Osteocyte (in vitro differentiated cells): ENCODE results near the gene NELFB. TPM values are rescaled to one million over a fixed set of nuclear protein-coding genes. Genes with fewer than 3 reads are reported as not detected.

Experiments used
- DNase-seq: peaks from one replicate; pipeline ENCODE4 v3.0.0; 2021; ENCODE audit warnings: mixed read lengths; ENCODE audit not compliant: unreplicated experiment; ENCODE audit errors: extremely low spot score
- H3K27ac Mint-ChIP-seq: one replicate; pipeline ENCODE4 v1.8.0; 2021; ENCODE audit warnings: mild to moderate bottlenecking, mixed read lengths; ENCODE audit not compliant: unreplicated experiment
- H3K27me3 Mint-ChIP-seq: one replicate; pipeline ENCODE4 v1.8.0; 2021; ENCODE audit warnings: mixed read lengths; ENCODE audit not compliant: unreplicated experiment
- H3K36me3 Mint-ChIP-seq: one replicate; pipeline ENCODE4 v1.8.0; 2021; ENCODE audit warnings: mixed read lengths; ENCODE audit not compliant: unreplicated experiment
- H3K4me1 Mint-ChIP-seq: one replicate; pipeline ENCODE4 v1.8.0; 2021; ENCODE audit warnings: mixed read lengths; ENCODE audit not compliant: unreplicated experiment
- H3K4me3 Mint-ChIP-seq: one replicate; pipeline ENCODE4 v1.8.0; 2021; ENCODE audit warnings: mild to moderate bottlenecking, moderate library complexity, mixed read lengths; ENCODE audit not compliant: unreplicated experiment
- H3K9me3 Mint-ChIP-seq: one replicate; pipeline ENCODE4 v1.8.0; 2021; ENCODE audit warnings: mixed read lengths; ENCODE audit not compliant: unreplicated experiment
- total RNA-seq: library from RNA; stranded (reverse); gene quantifications from 2 replicates; pipeline ENCODE4 v1.2.1, GENCODE V29; 2021
- TF ChIP-seq, protein P1 (sequence below): fragments of 200-600 bp; sonication (generic); IDR thresholded peaks from 2 replicates; pipeline ENCODE4 v1.5.0; 2021; ENCODE audit warnings: antibody characterized with exemption, mild to moderate bottlenecking, moderate library complexity

The NELFB gene
- total RNA-seq, 1 donor from 2014 or later: 54.1 TPM

DNA sequence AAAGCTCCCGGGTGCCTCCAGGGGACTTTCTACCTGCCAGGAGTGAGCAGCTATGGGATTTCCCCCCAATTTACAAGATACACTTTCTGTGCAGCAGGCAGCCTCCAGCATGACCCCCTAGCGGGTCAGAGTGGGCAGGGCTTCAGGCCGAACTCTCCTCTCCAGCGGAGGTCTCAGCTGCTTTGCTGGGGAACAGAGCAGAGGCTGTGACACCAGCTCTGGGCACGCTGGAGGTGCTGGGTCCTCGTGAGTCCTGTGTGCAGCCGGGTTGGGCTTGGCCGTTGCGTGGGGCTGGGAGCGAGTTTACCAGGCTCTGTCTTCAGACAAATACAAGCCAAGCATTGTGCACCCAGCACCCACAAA is 44.1 kb downstream of the NELFB start:
- Mint-ChIP-seq H3K4me3 (no peak overlapping the region), H3K36me3 (no peaks in the 10 kb centered on the region), H3K9me3 (no peaks in the 10 kb centered on the region), H3K4me1 (peaks cover 22% of the 10 kb centered on the region), H3K27me3 (peaks cover 10% of the 10 kb centered on the region), H3K27ac (no peak overlapping the region)
- TF ChIP-seq, protein P1, sequence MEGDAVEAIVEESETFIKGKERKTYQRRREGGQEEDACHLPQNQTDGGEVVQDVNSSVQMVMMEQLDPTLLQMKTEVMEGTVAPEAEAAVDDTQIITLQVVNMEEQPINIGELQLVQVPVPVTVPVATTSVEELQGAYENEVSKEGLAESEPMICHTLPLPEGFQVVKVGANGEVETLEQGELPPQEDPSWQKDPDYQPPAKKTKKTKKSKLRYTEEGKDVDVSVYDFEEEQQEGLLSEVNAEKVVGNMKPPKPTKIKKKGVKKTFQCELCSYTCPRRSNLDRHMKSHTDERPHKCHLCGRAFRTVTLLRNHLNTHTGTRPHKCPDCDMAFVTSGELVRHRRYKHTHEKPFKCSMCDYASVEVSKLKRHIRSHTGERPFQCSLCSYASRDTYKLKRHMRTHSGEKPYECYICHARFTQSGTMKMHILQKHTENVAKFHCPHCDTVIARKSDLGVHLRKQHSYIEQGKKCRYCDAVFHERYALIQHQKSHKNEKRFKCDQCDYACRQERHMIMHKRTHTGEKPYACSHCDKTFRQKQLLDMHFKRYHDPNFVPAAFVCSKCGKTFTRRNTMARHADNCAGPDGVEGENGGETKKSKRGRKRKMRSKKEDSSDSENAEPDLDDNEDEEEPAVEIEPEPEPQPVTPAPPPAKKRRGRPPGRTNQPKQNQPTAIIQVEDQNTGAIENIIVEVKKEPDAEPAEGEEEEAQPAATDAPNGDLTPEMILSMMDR: no peak
- no peak for DNase-seq

DNA sequence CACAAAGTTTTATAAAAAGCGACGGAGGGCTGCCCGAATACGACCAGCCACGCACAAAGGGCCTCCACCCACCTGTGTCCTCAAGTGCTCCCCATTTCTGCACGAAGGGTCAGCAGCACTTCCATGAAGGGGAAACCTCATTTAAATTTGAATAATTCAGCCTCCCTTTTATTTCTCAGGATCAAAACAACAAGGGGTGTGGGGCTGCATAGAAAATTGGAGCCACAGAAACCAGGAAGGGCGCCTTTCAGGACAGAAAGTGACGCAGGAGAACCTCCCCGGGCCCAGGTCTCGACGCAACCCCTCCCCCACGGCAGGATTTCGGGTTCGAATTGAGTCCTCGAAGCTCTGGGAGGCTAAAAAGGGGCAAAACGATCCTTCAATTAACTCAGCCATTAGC is 44.8 kb downstream of the NELFB start:
- Mint-ChIP-seq H3K9me3 (no peaks in the 10 kb centered on the region), H3K4me1 (peaks cover 22% of the 10 kb centered on the region), H3K27me3 (peaks cover 10% of the 10 kb centered on the region), H3K4me3 (peak overlapping the region; percentile 47), H3K36me3 (no peaks in the 10 kb centered on the region), H3K27ac (no peak overlapping the region)
- TF ChIP-seq, protein P1: no peak
- DNase-seq: no peak

DNA sequence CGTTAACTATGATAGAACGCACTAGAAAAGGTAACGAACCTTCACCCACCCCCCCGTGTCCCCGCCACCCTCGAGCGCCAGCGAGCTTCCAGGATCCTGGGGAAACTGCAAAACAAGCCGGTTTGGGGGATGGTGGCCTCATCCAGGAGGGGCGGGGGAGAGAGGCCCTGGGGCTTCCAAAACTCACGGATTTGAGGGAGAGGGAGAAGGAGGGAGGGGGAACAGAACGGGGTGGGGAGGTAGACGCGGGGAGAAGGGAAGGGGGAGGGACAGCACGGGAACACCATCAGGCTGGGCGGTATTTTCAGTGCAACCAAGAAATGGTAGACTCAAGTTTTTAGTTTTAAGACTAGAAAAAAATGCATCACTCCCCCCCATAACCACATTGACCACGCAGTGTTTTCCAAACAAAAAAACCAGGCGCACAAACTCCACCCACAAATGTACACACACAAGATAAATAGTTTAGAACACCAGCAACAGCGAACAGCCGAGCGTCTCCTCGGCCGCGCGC is 45.5 kb downstream of the NELFB start:
- Mint-ChIP-seq H3K4me1 (peaks cover 22% of the 10 kb centered on the region), H3K4me3 (peak overlapping the region; percentile 77), H3K27me3 (peaks cover 10% of the 10 kb centered on the region), H3K27ac (peak overlapping the region; percentile 54), H3K9me3 (no peaks in the 10 kb centered on the region), H3K36me3 (no peaks in the 10 kb centered on the region)
- TF ChIP-seq, protein P1: no peak
- no peak for DNase-seq

DNA sequence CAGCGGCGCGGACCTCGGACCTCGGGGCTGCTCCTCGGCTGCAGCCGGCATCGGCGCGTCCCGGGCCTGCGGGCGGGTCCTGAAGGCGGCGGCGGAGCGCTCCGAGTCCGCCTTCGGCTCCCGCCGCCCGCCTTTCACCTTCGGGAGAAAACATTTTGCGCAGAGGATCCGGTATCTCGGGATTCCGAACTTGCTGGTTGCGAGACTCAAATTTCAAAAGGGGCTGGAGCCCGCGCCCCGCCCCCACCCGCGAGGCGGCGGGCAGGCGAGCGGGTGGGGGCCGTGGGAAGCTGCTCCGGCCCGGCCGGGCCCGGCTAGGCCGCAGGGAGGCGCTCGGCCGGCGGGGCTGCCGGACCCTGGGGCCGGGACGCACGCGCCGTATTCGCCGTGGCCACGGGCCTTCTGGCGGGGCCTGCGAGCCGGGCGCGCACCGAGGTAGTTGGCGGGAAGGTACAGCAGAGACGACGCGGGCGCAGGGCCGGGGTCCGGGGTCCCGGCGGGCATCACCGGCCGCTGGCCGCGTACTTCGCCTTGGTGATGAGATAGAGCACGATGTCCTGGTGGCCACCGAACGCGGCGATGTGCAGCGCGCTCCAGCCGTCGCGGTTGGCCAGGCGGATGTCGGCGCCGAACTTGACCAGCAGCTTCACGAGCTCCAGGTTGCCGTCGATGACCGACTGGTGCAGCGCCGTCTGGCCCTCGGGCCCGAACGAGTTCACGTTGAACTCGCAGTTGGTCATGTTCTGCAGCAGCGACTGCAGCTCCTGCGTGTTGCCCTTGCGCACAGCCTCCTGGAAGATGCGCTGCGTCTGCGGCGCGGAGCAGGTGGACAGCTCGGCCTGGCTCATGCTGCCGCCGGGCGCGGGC is 46.2 kb downstream of the NELFB start:
- H3K27me3 Mint-ChIP-seq: peaks cover 10% of the 10 kb centered on the region
- H3K4me1 Mint-ChIP-seq: peaks cover 22% of the 10 kb centered on the region
- no peaks in the 10 kb centered on the region for H3K36me3 Mint-ChIP-seq
- peak overlapping the region; percentile 77 for H3K4me3 Mint-ChIP-seq
- no peaks in the 10 kb centered on the region for H3K9me3 Mint-ChIP-seq
- TF ChIP-seq, protein P1: peak; percentile 53
- no peak for DNase-seq
- no peak overlapping the region for H3K27ac Mint-ChIP-seq

DNA sequence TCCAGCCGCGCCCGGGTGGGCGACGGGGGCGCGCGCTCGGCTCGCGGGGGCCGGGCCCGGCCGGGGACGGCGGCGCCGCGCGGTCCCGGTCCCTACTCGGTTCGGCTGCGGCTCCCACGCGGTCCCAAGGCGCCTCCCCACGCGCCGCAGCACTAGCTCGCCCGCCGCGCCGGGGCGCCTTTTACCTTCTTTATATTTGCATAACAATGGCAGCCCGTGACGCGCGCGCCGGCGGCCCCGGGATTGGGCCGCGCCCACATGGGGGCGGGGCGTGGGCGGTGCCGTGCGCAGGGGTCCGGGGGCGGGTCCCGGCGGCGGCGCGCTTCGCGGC is 47.0 kb downstream of the NELFB start, which contains the start of gene NRARP:
NRARP (minus strand) TSS at position 154 of the 331 bp plus-strand sequence. CDS start 343 bp downstream, outside the sequence.
- H3K4me3 Mint-ChIP-seq: peak within 1 kb of the TSS; percentile 69
- TF ChIP-seq, protein P1: no peak
- no peak for DNase-seq
- peaks cover 15% of the 10 kb centered on the region for H3K4me1 Mint-ChIP-seq
- no peaks in the 10 kb centered on the region for H3K36me3 Mint-ChIP-seq
- no peaks in the 10 kb centered on the region for H3K9me3 Mint-ChIP-seq
- no peak within 1 kb of the TSS for H3K27ac Mint-ChIP-seq
- peaks cover 6% of the 10 kb centered on the region for H3K27me3 Mint-ChIP-seq
